Panc1 (cell line): Measurements from ENCODE around the gene KCND3. TPM values are rescaled to one million over a fixed set of nuclear protein-coding genes. Genes with fewer than 3 reads are reported as not detected.

Experiments
- ATAC-seq: fragments of 200-7000 bp; cut with Tn5 transposase; 2 replicates; pipeline ENCODE4 v1.9.1; 2020; ENCODE audit warnings: mild to moderate bottlenecking, moderate library complexity
- BruUV-seq: library from RNA; stranded (reverse); fragments of 400-500 nt; replicated peaks from 2 replicates; lab custom pipeline; 2021; lab: Mats Ljungman, UMichigan
- CTCF ChIA-PET: fragments of 300-600 bp; sonication (Branson Sonifier 250); formaldehyde crosslinking; loops from one replicate; lab custom pipeline; 2022; ENCODE audit warnings: antibody characterized with exemption; lab: Charles Lee
- POLR2A ChIA-PET: fragments of 300-600 bp; sonication (Branson Sonifier 250); formaldehyde crosslinking; loops from one replicate; lab custom pipeline; 2022; ENCODE audit warnings: antibody characterized with exemption; lab: Charles Lee
- DNase-seq: peaks from one replicate; pipeline ENCODE4 v3.0.0-alpha.2; 2010; ENCODE audit warnings: low read depth, low spot score
- H3K27ac ChIP-seq: 2 replicates; pipeline ENCODE4 v1.5.1; 2011; ENCODE audit warnings: mild to moderate bottlenecking, low read length, inconsistent platforms
- H3K27me3 ChIP-seq: fragments of 200-500 bp; sonication (Bioruptor generic); 2 replicates; pipeline ENCODE4 v1.6.0; 2014; ENCODE audit warnings: low read length, inconsistent platforms; ENCODE audit not compliant: control insufficient read depth, insufficient read depth
- H3K36me3 ChIP-seq: fragments of 200-500 bp; sonication (Bioruptor generic); 2 replicates; pipeline ENCODE4 v1.5.1; 2014; ENCODE audit warnings: inconsistent platforms, mild to moderate bottlenecking, low read length, moderate library complexity; ENCODE audit not compliant: control insufficient read depth, insufficient read depth
- H3K4me1 ChIP-seq: 2 replicates; pipeline ENCODE4 v1.5.1; 2011; ENCODE audit warnings: inconsistent platforms, mild to moderate bottlenecking, low read length, moderate library complexity; ENCODE audit not compliant: control insufficient read depth, insufficient read depth
- H3K4me3 ChIP-seq, 2 experiments: 2 replicates each; pipeline ENCODE4 v1.5.1; 2011 to 2012; ENCODE audit warnings: low read depth in 2 of 2, low read length in 2 of 2, mild to moderate bottlenecking in 2 of 2, inconsistent platforms in 1 of 2, moderate library complexity in 1 of 2
- H3K9me3 ChIP-seq: fragments of 200-500 bp; sonication (Bioruptor generic); 2 replicates; pipeline ENCODE4 v1.5.1; 2014; ENCODE audit warnings: low read depth, mild to moderate bottlenecking, inconsistent platforms, low read length, moderate library complexity; ENCODE audit not compliant: control insufficient read depth, insufficient read depth
- POLR2AphosphoS5 ChIP-seq: IDR thresholded peaks from 2 replicates; pipeline ENCODE4 v1.6.1; 2012; ENCODE audit warnings: mild to moderate bottlenecking, low read depth, low read length, moderate library complexity
- SIN3A ChIP-seq: IDR thresholded peaks from 2 replicates; pipeline ENCODE4 v1.6.1; 2012; ENCODE audit warnings: low read depth, mild to moderate bottlenecking, low read length, moderate library complexity, borderline replicate concordance; ENCODE audit not compliant: insufficient read depth
- TCF7L2 ChIP-seq: IDR thresholded peaks from 2 replicates; pipeline ENCODE4 v1.6.1; 2011; ENCODE audit warnings: mild to moderate bottlenecking, low read depth, low read length, inconsistent platforms
- in situ Hi-C: cut with HindIII; loops from 2 replicates; pipeline ENCODE4 v1.10.0; 2016; ENCODE audit warnings: low sequenced_read_pairs, low pct_unique_long_range_greater_than_20kb
- intact Hi-C: fragments of 100-400 bp; cut with micrococcal nuclease; formaldehyde crosslinking; loops from one replicate; pipeline ENCODE4 v1.10.0; 2022; ENCODE audit not compliant: unreplicated experiment
- total RNA-seq: library from RNA; stranded (reverse); gene quantifications from one replicate; pipeline ENCODE4 v1.2.1, GENCODE V29; 2021; ENCODE audit not compliant: unreplicated experiment
- TF ChIP-seq, protein P1 (sequence below): fragments of 450-650 bp; IDR thresholded peaks from 2 replicates; pipeline ENCODE4 v1.5.1; 2017; ENCODE audit warnings: mild to moderate bottlenecking
- TF ChIP-seq, protein P2 (sequence below), 2 experiments: IDR thresholded peaks; 2 replicates each; pipeline ENCODE4 v1.6.1; 2011 to 2012; ENCODE audit warnings: low read depth in 2 of 2, control low read depth in 1 of 2, low read length in 1 of 2, mild to moderate bottlenecking in 1 of 2, moderate library complexity in 1 of 2; ENCODE audit not compliant: insufficient read depth in 1 of 2

Gene KCND3
- total RNA-seq, 1 experiment from 2014 or later, result not detected

- no peak for TF ChIP-seq TCF7L2
- TF ChIP-seq, protein P1, sequence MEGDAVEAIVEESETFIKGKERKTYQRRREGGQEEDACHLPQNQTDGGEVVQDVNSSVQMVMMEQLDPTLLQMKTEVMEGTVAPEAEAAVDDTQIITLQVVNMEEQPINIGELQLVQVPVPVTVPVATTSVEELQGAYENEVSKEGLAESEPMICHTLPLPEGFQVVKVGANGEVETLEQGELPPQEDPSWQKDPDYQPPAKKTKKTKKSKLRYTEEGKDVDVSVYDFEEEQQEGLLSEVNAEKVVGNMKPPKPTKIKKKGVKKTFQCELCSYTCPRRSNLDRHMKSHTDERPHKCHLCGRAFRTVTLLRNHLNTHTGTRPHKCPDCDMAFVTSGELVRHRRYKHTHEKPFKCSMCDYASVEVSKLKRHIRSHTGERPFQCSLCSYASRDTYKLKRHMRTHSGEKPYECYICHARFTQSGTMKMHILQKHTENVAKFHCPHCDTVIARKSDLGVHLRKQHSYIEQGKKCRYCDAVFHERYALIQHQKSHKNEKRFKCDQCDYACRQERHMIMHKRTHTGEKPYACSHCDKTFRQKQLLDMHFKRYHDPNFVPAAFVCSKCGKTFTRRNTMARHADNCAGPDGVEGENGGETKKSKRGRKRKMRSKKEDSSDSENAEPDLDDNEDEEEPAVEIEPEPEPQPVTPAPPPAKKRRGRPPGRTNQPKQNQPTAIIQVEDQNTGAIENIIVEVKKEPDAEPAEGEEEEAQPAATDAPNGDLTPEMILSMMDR, result no peak
- no peak for TF ChIP-seq SIN3A
- Histone ChIP-seq H3K27me3 (0 out of 2 replicates have a peak, but pooled peaks cover 2% of the 10 kb centered on the region), H3K4me3 (no peak overlapping the region), H3K27ac (no peak overlapping the region), H3K9me3 (no peaks in the 10 kb centered on the region), H3K4me1 (no peaks in the 10 kb centered on the region), H3K36me3 (no peaks in the 10 kb centered on the region)
- in situ Hi-C loops, result no loop called here
- POLR2A ChIA-PET, result no interaction called here
- intact Hi-C loops, result no loop called here
- CTCF ChIA-PET, result no interaction called here
- ATAC-seq, result no peak
- no TSS peak for BruUV-seq
- no peak for DNase-seq
Measured at GRCh38 chr1:111887385-111887784, 102.1 kb downstream of the KCND3 start.

GRCh38 chr1:111886741-111887140 is 102.7 kb downstream of the KCND3 start:
- in situ Hi-C loops (no loop called here), intact Hi-C loops (no loop called here)
- H3K36me3 ChIP-seq, result no peaks in the 10 kb centered on the region
- no peak overlapping the region for H3K27ac ChIP-seq
- no peaks in the 10 kb centered on the region for H3K4me1 ChIP-seq
- TF ChIP-seq, protein P2, sequence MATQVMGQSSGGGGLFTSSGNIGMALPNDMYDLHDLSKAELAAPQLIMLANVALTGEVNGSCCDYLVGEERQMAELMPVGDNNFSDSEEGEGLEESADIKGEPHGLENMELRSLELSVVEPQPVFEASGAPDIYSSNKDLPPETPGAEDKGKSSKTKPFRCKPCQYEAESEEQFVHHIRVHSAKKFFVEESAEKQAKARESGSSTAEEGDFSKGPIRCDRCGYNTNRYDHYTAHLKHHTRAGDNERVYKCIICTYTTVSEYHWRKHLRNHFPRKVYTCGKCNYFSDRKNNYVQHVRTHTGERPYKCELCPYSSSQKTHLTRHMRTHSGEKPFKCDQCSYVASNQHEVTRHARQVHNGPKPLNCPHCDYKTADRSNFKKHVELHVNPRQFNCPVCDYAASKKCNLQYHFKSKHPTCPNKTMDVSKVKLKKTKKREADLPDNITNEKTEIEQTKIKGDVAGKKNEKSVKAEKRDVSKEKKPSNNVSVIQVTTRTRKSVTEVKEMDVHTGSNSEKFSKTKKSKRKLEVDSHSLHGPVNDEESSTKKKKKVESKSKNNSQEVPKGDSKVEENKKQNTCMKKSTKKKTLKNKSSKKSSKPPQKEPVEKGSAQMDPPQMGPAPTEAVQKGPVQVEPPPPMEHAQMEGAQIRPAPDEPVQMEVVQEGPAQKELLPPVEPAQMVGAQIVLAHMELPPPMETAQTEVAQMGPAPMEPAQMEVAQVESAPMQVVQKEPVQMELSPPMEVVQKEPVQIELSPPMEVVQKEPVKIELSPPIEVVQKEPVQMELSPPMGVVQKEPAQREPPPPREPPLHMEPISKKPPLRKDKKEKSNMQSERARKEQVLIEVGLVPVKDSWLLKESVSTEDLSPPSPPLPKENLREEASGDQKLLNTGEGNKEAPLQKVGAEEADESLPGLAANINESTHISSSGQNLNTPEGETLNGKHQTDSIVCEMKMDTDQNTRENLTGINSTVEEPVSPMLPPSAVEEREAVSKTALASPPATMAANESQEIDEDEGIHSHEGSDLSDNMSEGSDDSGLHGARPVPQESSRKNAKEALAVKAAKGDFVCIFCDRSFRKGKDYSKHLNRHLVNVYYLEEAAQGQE (IDR thresholded peaks at IDR 0.05; ENCODE audit: insufficient read depth in 1 of 2, low read depth in 2 of 2, low read length in 1 of 2), result no peak
- TF ChIP-seq TCF7L2, result no peak
- TF ChIP-seq, protein P1, result no peak
- TF ChIP-seq SIN3A, result no peak
- no peak for TF ChIP-seq POLR2AphosphoS5
- DNase-seq (no peak), ATAC-seq (no peak)
- H3K4me3 ChIP-seq, result no peak overlapping the region
- POLR2A ChIA-PET, result no interaction called here
- H3K27me3 ChIP-seq, result 0 out of 2 replicates have a peak, but pooled peaks cover 2% of the 10 kb centered on the region
- BruUV-seq, result no TSS peak
- CTCF ChIA-PET, result no interaction called here
- no peaks in the 10 kb centered on the region for H3K9me3 ChIP-seq
